GM12878 (cell line): ENCODE measurements around the gene ADARB1. TPM values are rescaled to one million over a fixed set of nuclear protein-coding genes. Genes with fewer than 3 reads are reported as not detected.

ENCODE experiments used
- ATAC-seq: fragments of 200-7000 bp; cut with Tn5 transposase; 3 replicates; pipeline ENCODE4 v1.9.1; 2020; ENCODE audit warnings: mild to moderate bottlenecking, moderate library complexity
- BruUV-seq: library from RNA; stranded (reverse); fragments of 400-500 nt; replicated peaks from 2 replicates; lab custom pipeline; 2021; lab: Mats Ljungman, UMichigan
- CTCF ChIA-PET: fragments of 300-600 bp; sonication (Branson Sonifier 250); formaldehyde crosslinking; extraction: SDS; loops from one replicate; lab custom pipeline; 2021; ENCODE audit warnings: inconsistent platforms; lab: Yijun Ruan, JAX
- POLR2A ChIA-PET: fragments of 350-600 bp; formaldehyde crosslinking; extraction: SDS; loops from one replicate; lab custom pipeline; 2021; ENCODE audit warnings: inconsistent platforms; lab: Charles Lee
- RAD21 ChIA-PET: fragments of 300-600 bp; sonication (Branson Sonifier 250); formaldehyde crosslinking; loops from one replicate; lab custom pipeline; 2023; ENCODE audit warnings: antibody characterized with exemption; ENCODE audit not compliant: unreplicated experiment; lab: Charles Lee
- SMC1A ChIA-PET: fragments of 300-600 bp; sonication (Branson Sonifier 250); formaldehyde crosslinking; loops from one replicate; lab custom pipeline; 2023; ENCODE audit not compliant: unreplicated experiment, uncharacterized antibody; lab: Charles Lee
- DNase-seq: peaks from one replicate; pipeline ENCODE4 v3.0.0-alpha.2; 2011; ENCODE audit warnings: low read depth, low spot score
- FAIRE-seq: peaks from 3 replicates; lab custom pipeline; 2011; peaks lifted over from hg19 to GRCh38; lab: Jason Lieb, UNC
- H2AFZ ChIP-seq: 2 replicates; pipeline ENCODE4 v1.6.0; 2011; ENCODE audit warnings: low read depth, low read length, control low read depth; ENCODE audit not compliant: control insufficient read depth
- H3K27ac ChIP-seq: 2 replicates; pipeline ENCODE4 v1.5.1; 2011; ENCODE audit warnings: control low read depth; ENCODE audit not compliant: control insufficient read depth, insufficient read depth
- H3K27me3 ChIP-seq, 2 experiments: replicated peaks in 1 of 2; 2 replicates each; pipeline versions ENCODE4 v1.6.0 to v1.6.1; 2011; ENCODE audit warnings: low read length in 1 of 2; ENCODE audit not compliant: control insufficient read depth in 2 of 2, insufficient read depth in 2 of 2
- H3K36me3 ChIP-seq, 2 experiments: 2 replicates each; pipeline ENCODE4 v1.5.1; 2011; ENCODE audit warnings: low read length in 1 of 2; ENCODE audit not compliant: control insufficient read depth in 2 of 2, insufficient read depth in 2 of 2
- H3K4me1 ChIP-seq: 2 replicates; pipeline ENCODE4 v1.6.1; 2011; ENCODE audit warnings: mild to moderate bottlenecking, low read length, moderate library complexity, mixed read lengths; ENCODE audit not compliant: control insufficient read depth, insufficient read depth
- H3K4me2 ChIP-seq: 2 replicates; pipeline ENCODE4 v1.6.0; 2011; ENCODE audit warnings: control low read depth; ENCODE audit not compliant: control insufficient read depth, insufficient read depth
- H3K4me3 ChIP-seq: fragments of 200-600 bp; sonication (generic); 2 replicates; pipeline ENCODE4 v1.5.1; 2016
- H3K79me2 ChIP-seq: 2 replicates; pipeline ENCODE4 v1.6.0; 2011; ENCODE audit warnings: low read length; ENCODE audit not compliant: control insufficient read depth, insufficient read depth
- H3K9ac ChIP-seq: 2 replicates; pipeline ENCODE4 v1.8.0; 2011; ENCODE audit warnings: low read length, control low read depth, mixed read lengths; ENCODE audit not compliant: control insufficient read depth, insufficient read depth
- H3K9me3 ChIP-seq: replicated peaks from 3 replicates; pipeline ENCODE4 v1.5.1; 2011; ENCODE audit warnings: mild to moderate bottlenecking, low read length; ENCODE audit not compliant: control insufficient read depth, insufficient read depth
- H4K20me1 ChIP-seq: 2 replicates; pipeline ENCODE4 v1.6.0; 2011; ENCODE audit not compliant: control insufficient read depth, insufficient read depth
- BCL11A ChIP-seq: IDR thresholded peaks from 2 replicates; pipeline ENCODE4 v1.6.1; 2011; ENCODE audit warnings: low read depth, low read length
- BHLHE40 ChIP-seq, 2 experiments: fragments of 450-650 bp in 1 of 2; IDR thresholded peaks; 2 replicates each; pipeline ENCODE4 v1.6.1; 2011 to 2017; ENCODE audit warnings: low read depth in 2 of 2, borderline replicate concordance in 1 of 2, improper control_type of control experiment in 1 of 2, low read length in 1 of 2, mild to moderate bottlenecking in 1 of 2
- NFIC ChIP-seq: IDR thresholded peaks from 2 replicates; pipeline ENCODE4 v1.6.1; 2012; ENCODE audit warnings: low read depth, mild to moderate bottlenecking, inconsistent platforms, low read length, moderate library complexity
- NR2C2 ChIP-seq: IDR thresholded peaks from 2 replicates; pipeline ENCODE4 v1.6.1; 2011; ENCODE audit warnings: borderline replicate concordance, low read depth; ENCODE audit not compliant: control insufficient read depth, insufficient read length
- RCOR1 ChIP-seq: conservative IDR thresholded peaks from 2 replicates; pipeline ENCODE4 v1.6.1; 2012; ENCODE audit warnings: low read depth, low read length, improper control_type of control experiment
- SIN3A ChIP-seq: IDR thresholded peaks from 2 replicates; pipeline ENCODE4 v1.6.1; 2012; ENCODE audit warnings: low read depth, low read length, improper control_type of control experiment
- SMAD1 ChIP-seq: fragments of 450-650 bp; IDR thresholded peaks from 2 replicates; pipeline ENCODE4 v1.6.1; 2018; ENCODE audit warnings: mild to moderate bottlenecking, low read depth; ENCODE audit not compliant: partially characterized antibody
- STAT3 ChIP-seq: IDR thresholded peaks from 2 replicates; pipeline ENCODE4 v1.6.1; 2011; ENCODE audit warnings: low read depth, low read length, improper control_type of control experiment
- SUPT20H ChIP-seq: IDR thresholded peaks from 2 replicates; pipeline ENCODE4 v1.6.1; 2011; ENCODE audit warnings: low read depth, mild to moderate bottlenecking, low read length, moderate library complexity, borderline replicate concordance; ENCODE audit not compliant: control insufficient read depth
- SUZ12 ChIP-seq: fragments of 200-600 bp; sonication (generic); IDR thresholded peaks from one replicate; pipeline ENCODE4 v1.6.1; 2018; ENCODE audit warnings: antibody characterized with exemption, mild to moderate bottlenecking; ENCODE audit not compliant: unreplicated experiment
- TCF3 ChIP-seq: IDR thresholded peaks from 2 replicates; pipeline ENCODE4 v1.6.1; 2012; ENCODE audit warnings: low read depth, mild to moderate bottlenecking, low read length, borderline replicate concordance; ENCODE audit not compliant: insufficient read depth
- WGBS: methylation state at CpG from one replicate; pipeline ENCODE4 v1.1.6; 2016; ENCODE audit warnings: low lambda C conversion rate; ENCODE audit not compliant: insufficient replicate concordance, insufficient coverage; ENCODE audit errors: missing lambda C conversion rate; 5-methylcytosine and 5-hydroxymethylcytosine counted together
- in situ Hi-C: fragments of 300-500 bp; cut with MboI; formaldehyde crosslinking; loops from 9 replicates; pipeline ENCODE4 v1.14.3; 2018; ENCODE audit warnings: mixed read lengths
- intact Hi-C: fragments of 100-400 bp; cut with micrococcal nuclease; formaldehyde crosslinking; loops from one replicate; pipeline ENCODE4 v1.14.2; 2022; ENCODE audit not compliant: unreplicated experiment
- polyA plus RNA-seq, 11 experiments: library from polyadenylated mRNA; depleted of rRNA in 4 of 11; unstranded in 6 of 11; stranded (reverse) in 5 of 11; fragments of >200 nt; fragmentation: Nextera tagmentation in 4 of 11; fragmentation: Illumina TruSeq in 1 of 11; extraction: Ambion mirVana in 4 of 11; extraction: Trizol in 1 of 11; gene quantifications; 1 replicate in 1 of 11; 2 replicates in 10 of 11; pipeline versions ENCODE4 v1.2.1 to v1.2.3, GENCODE V29; 2011 to 2016; ENCODE audit warnings: inconsistent platforms in 2 of 11, missing spikeins in 2 of 11, low read depth in 1 of 11
- total RNA-seq, 4 experiments: library from RNA; depleted of rRNA in 3 of 4; stranded (reverse); fragments of >200 nt in 3 of 4; fragmentation: Illumina TruSeq in 1 of 4; extraction: Trizol in 1 of 4; gene quantifications; 2 replicates each; pipeline versions ENCODE4 v1.2.1 to v1.2.3, GENCODE V29; 2013 to 2021
- TF ChIP-seq, protein P1 (sequence below): IDR thresholded peaks from 2 replicates; pipeline ENCODE4 v1.6.1; 2012; ENCODE audit warnings: low read depth, low read length, improper control_type of control experiment
- TF ChIP-seq, protein P2 (sequence below): fragments of 450-650 bp; IDR thresholded peaks from 2 replicates; pipeline ENCODE4 v1.6.1; 2017; ENCODE audit warnings: mild to moderate bottlenecking

Gene ADARB1
- total and polyA plus RNA-seq, 10 of the 15 experiments (the other 5 are each of a cell fraction or from before 2014, with no cell fraction given) = 5.7 to 61.7 (median 25.3) TPM

DNA sequence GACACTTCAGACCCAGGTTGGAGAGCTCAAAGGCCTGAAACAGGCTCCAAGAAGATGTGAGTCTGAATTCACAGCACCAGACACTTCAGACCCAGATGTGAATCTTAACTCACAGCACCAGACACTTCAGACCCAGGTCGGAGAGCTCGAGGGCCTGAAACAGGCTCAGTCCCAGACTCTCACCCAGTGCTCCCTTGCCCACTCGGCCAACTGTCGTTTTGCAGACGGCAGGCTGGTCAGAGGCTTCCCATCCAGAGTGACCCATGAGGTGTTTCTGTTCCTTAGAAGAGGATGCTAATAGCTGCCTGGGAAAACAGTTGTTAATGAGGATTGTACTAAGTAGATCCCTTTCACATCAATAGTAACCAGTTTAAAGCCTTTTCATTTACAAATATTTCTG is 88.4 kb downstream of the ADARB1 start:
- Histone ChIP-seq H4K20me1 (no peaks in the 10 kb centered on the region), H3K4me1 (no peaks in the 10 kb centered on the region), H3K79me2 (no peaks in the 10 kb centered on the region), H3K9ac (no peak overlapping the region), H3K27ac (no peak overlapping the region), H3K27me3 (no peaks in the 10 kb centered on the region), H3K4me2 (no peak overlapping the region), H3K36me3 (peaks cover 0 to 1% of the 10 kb centered on the region in 2 experiments; a peak in 2 of 4 replicates), H3K4me3 (no peak overlapping the region), H2AFZ (no peak overlapping the region), H3K9me3 (no peaks in the 10 kb centered on the region; the same call in 2 of the 3 replicates)
- ChIA-PET CTCF (interaction anchor here (1.0 to 2.8 kb wide), 2 partner anchors 10 to 22 kb away, joined by 3 to 15 read pairs; no protein-coding TSS in a partner anchor), POLR2A (no interaction called here), RAD21 (interaction anchor here (1.4 kb wide), 1 partner anchor 25 kb away, joined by 4 read pairs; no protein-coding TSS in a partner anchor), SMC1A (no interaction called here)
- ATAC-seq = no peak
- intact Hi-C loops = no loop called here
- WGBS = 12% methylated on average over 5 of the region's 5 CpGs
- in situ Hi-C loops = no loop called here
- TF ChIP-seq SUPT20H (no peak), SMAD1 (no peak), TCF3 (no peak), SUZ12 (no peak), NR2C2 (no peak), STAT3 (no peak), RCOR1 (no peak), SIN3A (no peak), BHLHE40 (IDR thresholded peaks at IDR 0.05; ENCODE audit: borderline replicate concordance in 1 of 2, low read depth in 2 of 2, low read length in 1 of 2) (no peak), BCL11A (no peak), NFIC (no peak)
- TF ChIP-seq, protein P1, sequence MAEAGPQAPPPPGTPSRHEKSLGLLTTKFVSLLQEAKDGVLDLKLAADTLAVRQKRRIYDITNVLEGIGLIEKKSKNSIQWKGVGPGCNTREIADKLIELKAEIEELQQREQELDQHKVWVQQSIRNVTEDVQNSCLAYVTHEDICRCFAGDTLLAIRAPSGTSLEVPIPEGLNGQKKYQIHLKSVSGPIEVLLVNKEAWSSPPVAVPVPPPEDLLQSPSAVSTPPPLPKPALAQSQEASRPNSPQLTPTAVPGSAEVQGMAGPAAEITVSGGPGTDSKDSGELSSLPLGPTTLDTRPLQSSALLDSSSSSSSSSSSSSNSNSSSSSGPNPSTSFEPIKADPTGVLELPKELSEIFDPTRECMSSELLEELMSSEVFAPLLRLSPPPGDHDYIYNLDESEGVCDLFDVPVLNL = no peak
- TF ChIP-seq, protein P2, sequence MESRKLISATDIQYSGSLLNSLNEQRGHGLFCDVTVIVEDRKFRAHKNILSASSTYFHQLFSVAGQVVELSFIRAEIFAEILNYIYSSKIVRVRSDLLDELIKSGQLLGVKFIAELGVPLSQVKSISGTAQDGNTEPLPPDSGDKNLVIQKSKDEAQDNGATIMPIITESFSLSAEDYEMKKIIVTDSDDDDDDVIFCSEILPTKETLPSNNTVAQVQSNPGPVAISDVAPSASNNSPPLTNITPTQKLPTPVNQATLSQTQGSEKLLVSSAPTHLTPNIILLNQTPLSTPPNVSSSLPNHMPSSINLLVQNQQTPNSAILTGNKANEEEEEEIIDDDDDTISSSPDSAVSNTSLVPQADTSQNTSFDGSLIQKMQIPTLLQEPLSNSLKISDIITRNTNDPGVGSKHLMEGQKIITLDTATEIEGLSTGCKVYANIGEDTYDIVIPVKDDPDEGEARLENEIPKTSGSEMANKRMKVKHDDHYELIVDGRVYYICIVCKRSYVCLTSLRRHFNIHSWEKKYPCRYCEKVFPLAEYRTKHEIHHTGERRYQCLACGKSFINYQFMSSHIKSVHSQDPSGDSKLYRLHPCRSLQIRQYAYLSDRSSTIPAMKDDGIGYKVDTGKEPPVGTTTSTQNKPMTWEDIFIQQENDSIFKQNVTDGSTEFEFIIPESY = no peak
- DNase-seq = no peak
- no TSS peak for BruUV-seq
- FAIRE-seq = no peak
